ENCODE data around the gene ULK2.
"Not testable (repeated sequence)": the region's sequence is repeated elsewhere in the genome, so short reads cannot be mapped to it uniquely, and the experiment has no call there.

- TF ChIP-seq CTCF (IDR thresholded peaks at IDR 0.05; ENCODE audit: low read length); EZH2 (IDR thresholded peaks at IDR 0.05; ENCODE audit: borderline replicate concordance, low read length): not testable (repeated sequence)
These were observed 22.3 kb upstream of the ULK2 start for GRCh38 chr17:19890001-19890400.

Measured in OCI-LY1 (cell line).